ENCODE data around the gene TEX52.

Gene TEX52

GRCh38 chr12:2841056-2841650 lies 15.7 kb downstream of the TEX52 start:
- H3K4me2 ChIP-seq (ENCODE audit: low read length), result no peak overlapping the region
- no peaks in the 10 kb centered on the region for H3K4me1 ChIP-seq
- no peak overlapping the region for H3K9ac ChIP-seq
- no peak for TF ChIP-seq CTCF (IDR thresholded peaks at IDR 0.05)
- H3K79me2 ChIP-seq, result no peaks in the 10 kb centered on the region
- H3K27me3 ChIP-seq (ENCODE audit: control insufficient read depth, insufficient read depth, low read length), result no peaks in the 10 kb centered on the region
- no peak overlapping the region for H3K27ac ChIP-seq
- H2AFZ ChIP-seq, result no peak overlapping the region
- no peaks in the 10 kb centered on the region for H3K36me3 ChIP-seq (ENCODE audit: control insufficient read depth, insufficient read depth, low read length)
- no peaks in the 10 kb centered on the region for H3K9me3 ChIP-seq (ENCODE audit: control insufficient read depth, low read length)
- no peak overlapping the region for H3K4me3 ChIP-seq (ENCODE audit: low read depth, low read length)

GRCh38 chr12:2836574-2836973 lies 20.3 kb downstream of the TEX52 start:
- H3K4me2 ChIP-seq (ENCODE audit: low read length), result no peak overlapping the region
- H3K4me1 ChIP-seq, result no peaks in the 10 kb centered on the region

GRCh38 chr12:2835691-2836403 lies 21.0 kb downstream of the TEX52 start:
- Histone ChIP-seq H3K27ac (no peak overlapping the region), H2AFZ (no peak overlapping the region), H3K9me3 (ENCODE audit: control insufficient read depth, low read length) (no peaks in the 10 kb centered on the region), H3K9ac (no peak overlapping the region), H3K4me3 (ENCODE audit: low read depth, low read length) (no peak overlapping the region), H3K36me3 (ENCODE audit: control insufficient read depth, insufficient read depth, low read length) (no peaks in the 10 kb centered on the region), H3K27me3 (ENCODE audit: control insufficient read depth, insufficient read depth, low read length) (no peaks in the 10 kb centered on the region), H3K79me2 (no peaks in the 10 kb centered on the region), H3K4me2 (ENCODE audit: low read length) (no peak overlapping the region), H3K4me1 (no peaks in the 10 kb centered on the region)
- no peak for TF ChIP-seq CTCF (IDR thresholded peaks at IDR 0.05)

More at GRCh38 chr12:2836574-2836973, 20.3 kb downstream of the TEX52 start:
- Histone ChIP-seq H2AFZ (no peak overlapping the region), H3K27me3 (ENCODE audit: control insufficient read depth, insufficient read depth, low read length) (no peaks in the 10 kb centered on the region), H3K4me3 (ENCODE audit: low read depth, low read length) (no peak overlapping the region), H3K9me3 (ENCODE audit: control insufficient read depth, low read length) (no peaks in the 10 kb centered on the region), H3K36me3 (ENCODE audit: control insufficient read depth, insufficient read depth, low read length) (no peaks in the 10 kb centered on the region), H3K27ac (no peak overlapping the region), H3K9ac (no peak overlapping the region), H3K79me2 (no peaks in the 10 kb centered on the region)
- TF ChIP-seq CTCF (IDR thresholded peaks at IDR 0.05), result no peak

GRCh38 chr12:2834581-2835491 lies 22.0 kb downstream of the TEX52 start, which contains the start of gene NRIP2:
NRIP2 (minus strand) TSS chr12:2835035; CDS start chr12:2834983, 52 bp downstream.
- no peak within 1 kb of the TSS for H3K4me2 ChIP-seq (ENCODE audit: low read length)
- no peak for TF ChIP-seq CTCF (IDR thresholded peaks at IDR 0.05)
- no peaks in the 10 kb centered on the region for H3K79me2 ChIP-seq
- no peak within 1 kb of the TSS for H3K4me3 ChIP-seq (ENCODE audit: low read depth, low read length)
- H3K9me3 ChIP-seq (ENCODE audit: control insufficient read depth, low read length), result no peaks in the 10 kb centered on the region
- no peaks in the 10 kb centered on the region for H3K27me3 ChIP-seq (ENCODE audit: control insufficient read depth, insufficient read depth, low read length)
- H3K27ac ChIP-seq, result no peak within 1 kb of the TSS
- H3K9ac ChIP-seq, result no peak within 1 kb of the TSS
- no peaks in the 10 kb centered on the region for H3K36me3 ChIP-seq (ENCODE audit: control insufficient read depth, insufficient read depth, low read length)
- no peaks in the 10 kb centered on the region for H3K4me1 ChIP-seq
- H2AFZ ChIP-seq, result no peak within 1 kb of the TSS
